DND-41 (cell line): ENCODE data around the gene TELO2.

ENCODE experiments used
- ATAC-seq: fragments of 200-7000 bp; cut with Tn5 transposase; 3 replicates; pipeline ENCODE4 v1.9.1; 2021; ENCODE audit warnings: low read depth; ENCODE audit not compliant: insufficient read depth
- DNase-seq: peaks from one replicate; pipeline ENCODE4 v3.0.0-alpha.2; 2020
- H2AFZ ChIP-seq: 2 replicates; pipeline ENCODE4 v1.6.0; 2012; ENCODE audit warnings: low read depth, low read length
- H3K27ac ChIP-seq: 2 replicates; pipeline ENCODE4 v1.5.1; 2012; ENCODE audit warnings: low read length, inconsistent platforms
- H3K27me3 ChIP-seq: fragments of 200-600 bp; sonication (generic); 2 replicates; pipeline ENCODE4 v1.6.0; 2012; ENCODE audit warnings: low read length, mild to moderate bottlenecking, inconsistent platforms; ENCODE audit not compliant: insufficient read depth, poor library complexity
- H3K36me3 ChIP-seq: 2 replicates; pipeline ENCODE4 v1.5.1; 2012; ENCODE audit warnings: low read length, inconsistent platforms; ENCODE audit not compliant: insufficient read depth
- H3K4me1 ChIP-seq: 2 replicates; pipeline ENCODE4 v1.5.1; 2012; ENCODE audit warnings: mild to moderate bottlenecking, low read length; ENCODE audit not compliant: insufficient read depth
- H3K4me2 ChIP-seq: 2 replicates; pipeline ENCODE4 v1.6.0; 2012; ENCODE audit warnings: mild to moderate bottlenecking, moderate library complexity, low read length, inconsistent platforms; ENCODE audit not compliant: insufficient read depth
- H3K4me3 ChIP-seq, 2 experiments: fragments of 200-600 bp in 1 of 2; shearing (Covaris generic) in 1 of 2; 2 replicates each; pipeline ENCODE4 v1.5.1; 2012 to 2016; ENCODE audit warnings: inconsistent platforms in 2 of 2, low read length in 2 of 2, mild to moderate bottlenecking in 2 of 2, low read depth in 1 of 2, moderate library complexity in 1 of 2
- H3K79me2 ChIP-seq: 2 replicates; pipeline ENCODE4 v1.6.0; 2012; ENCODE audit warnings: low read length, inconsistent platforms; ENCODE audit not compliant: insufficient read depth
- H3K9ac ChIP-seq: 2 replicates; pipeline ENCODE4 v1.6.0; 2012; ENCODE audit warnings: low read depth, mild to moderate bottlenecking, inconsistent platforms, low read length, moderate library complexity
- H3K9me3 ChIP-seq: 2 replicates; pipeline ENCODE4 v1.5.1; 2012; ENCODE audit warnings: low read length, moderate library complexity, mild to moderate bottlenecking, inconsistent platforms; ENCODE audit not compliant: insufficient read depth, severe bottlenecking
- H4K20me1 ChIP-seq: 2 replicates; pipeline ENCODE4 v1.6.0; 2012; ENCODE audit warnings: low read length; ENCODE audit not compliant: insufficient read depth
- CTCF ChIP-seq: IDR thresholded peaks from 2 replicates; pipeline ENCODE4 v1.5.1; 2012; ENCODE audit warnings: borderline replicate concordance, low read length, moderate library complexity, mild to moderate bottlenecking; ENCODE audit not compliant: poor library complexity, severe bottlenecking; ENCODE audit errors: extremely low read depth
- EZH2 ChIP-seq: IDR thresholded peaks from 3 replicates; pipeline ENCODE4 v1.6.1; 2012; ENCODE audit warnings: borderline replicate concordance, low read depth, mild to moderate bottlenecking, moderate library complexity, low read length, inconsistent platforms; ENCODE audit not compliant: severe bottlenecking

Gene TELO2

GRCh38 chr16:1472974-1473373 lies 20.2 kb upstream of the TELO2 start:
- Histone ChIP-seq H3K4me3 (no peak overlapping the region), H3K79me2 (peaks cover 77% of the 10 kb centered on the region), H3K4me1 (peaks cover 36% of the 10 kb centered on the region), H3K9ac (no peak overlapping the region), H3K9me3 (no peaks in the 10 kb centered on the region), H3K4me2 (peak overlapping the region; percentile 81), H3K27ac (no peak overlapping the region), H4K20me1 (peaks cover 30% of the 10 kb centered on the region), H2AFZ (no peak overlapping the region), H3K27me3 (no peaks in the 10 kb centered on the region), H3K36me3 (peaks cover 6% of the 10 kb centered on the region; the same call in 1 of the 2 replicates)
- DNase-seq = no peak
- TF ChIP-seq CTCF = no peak
- TF ChIP-seq EZH2 = no peak
- no peak for ATAC-seq

- Histone ChIP-seq H3K4me1 (peaks cover 36% of the 10 kb centered on the region), H3K27ac (peak overlapping the region; percentile 81), H3K36me3 (peaks cover 6% of the 10 kb centered on the region; the same call in 1 of the 2 replicates), H3K27me3 (no peaks in the 10 kb centered on the region), H3K4me2 (peak overlapping the region; percentile 81), H3K4me3 (peak overlapping the region; percentile 94 to 97; a peak in 3 of 4 replicates), H3K9me3 (no peaks in the 10 kb centered on the region), H4K20me1 (peaks cover 25% of the 10 kb centered on the region), H3K79me2 (peaks cover 66% of the 10 kb centered on the region), H2AFZ (peak overlapping the region; percentile 84), H3K9ac (peak overlapping the region; percentile 100)
- TF ChIP-seq EZH2 (no peak), CTCF (no peak)
- DNase-seq = no peak
- no peak; the same call in 2 of the 3 replicates for ATAC-seq
Observed at GRCh38 chr16:1474082-1474795, 18.9 kb upstream of the TELO2 start.

- peak; percentile 88 for DNase-seq
- TF ChIP-seq CTCF = no peak
- no peak for TF ChIP-seq EZH2
- peaks cover 58% of the 10 kb centered on the region for H3K79me2 ChIP-seq
- peak within 1 kb of the TSS; percentile 94 to 97 for H3K4me3 ChIP-seq
- peak within 1 kb of the TSS; percentile 84 for H2AFZ ChIP-seq
- peak within 1 kb of the TSS; percentile 96 for H3K27ac ChIP-seq
- H3K36me3 ChIP-seq = peaks cover 6% of the 10 kb centered on the region; the same call in 1 of the 2 replicates
- H3K9ac ChIP-seq = peak within 1 kb of the TSS; percentile 100
- peaks cover 36% of the 10 kb centered on the region for H3K4me1 ChIP-seq
- peak; percentile 88 for ATAC-seq
- peak within 1 kb of the TSS; percentile 81 for H3K4me2 ChIP-seq
- no peaks in the 10 kb centered on the region for H3K27me3 ChIP-seq
- no peaks in the 10 kb centered on the region for H3K9me3 ChIP-seq
- H4K20me1 ChIP-seq = peaks cover 20% of the 10 kb centered on the region
Observed at GRCh38 chr16:1474796-1475551, 18.2 kb upstream of the TELO2 start, which contains the start of gene CLCN7. Gene CLCN7, minus strand, starts transcription at chr16:1475028. Its CDS starts 54 bp downstream, at chr16:1474974.
